Stimulated activated CD4-positive, alpha-beta T cell treated with anti-CD3 and anti-CD28 coated beads, Interleukin-4, amount 100 ng/mL, for 24 hours (primary cell): Measurements from ENCODE around the gene AATF.

Experiments
- DNase-seq: peaks from one replicate; pipeline ENCODE4 v3.0.0-alpha.2; 2020

The AATF gene

GRCh38 chr17:37086948-37087347 is 138.2 kb downstream of the AATF start:
- no peak for DNase-seq

DNA sequence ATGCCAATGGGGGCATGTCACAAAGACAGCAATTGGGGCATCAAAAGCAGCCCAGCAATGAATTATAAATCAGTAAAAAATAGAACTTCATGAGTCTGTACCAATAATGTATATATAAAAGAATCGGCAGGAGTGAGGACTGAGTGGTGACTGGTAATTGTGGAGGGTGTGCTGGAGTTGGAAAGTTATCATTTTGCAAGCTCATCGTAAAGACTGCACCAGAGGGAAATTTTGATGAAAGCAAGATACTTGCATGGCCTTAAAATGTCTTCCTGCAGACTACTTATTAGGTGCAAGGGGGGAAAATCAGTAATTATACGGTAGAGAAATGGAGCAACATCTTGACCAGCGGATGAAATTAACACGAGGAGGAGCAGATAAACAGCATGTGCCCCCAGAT is 138.9 kb downstream of the AATF start:
- DNase-seq, result no peak

DNA sequence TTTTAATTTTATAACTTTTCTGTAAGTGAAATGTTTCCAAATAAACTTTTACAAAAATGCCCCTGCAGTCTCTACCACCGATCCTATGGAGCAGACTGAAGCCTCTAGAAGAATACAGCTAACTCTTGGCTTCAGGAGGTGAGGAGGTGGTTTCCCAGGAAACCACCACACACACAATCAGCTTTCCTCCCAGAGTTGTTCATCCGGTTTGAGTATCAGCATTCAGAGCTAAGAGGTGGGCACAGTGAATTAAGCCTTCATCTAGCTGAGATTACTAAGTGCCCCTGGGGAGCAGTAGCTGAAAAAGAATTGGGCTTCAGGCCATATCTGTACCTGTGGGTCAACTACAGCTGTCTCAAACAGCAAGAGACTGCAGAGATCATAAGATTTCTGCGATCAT is 139.7 kb downstream of the AATF start:
- DNase-seq, result no peak

DNA sequence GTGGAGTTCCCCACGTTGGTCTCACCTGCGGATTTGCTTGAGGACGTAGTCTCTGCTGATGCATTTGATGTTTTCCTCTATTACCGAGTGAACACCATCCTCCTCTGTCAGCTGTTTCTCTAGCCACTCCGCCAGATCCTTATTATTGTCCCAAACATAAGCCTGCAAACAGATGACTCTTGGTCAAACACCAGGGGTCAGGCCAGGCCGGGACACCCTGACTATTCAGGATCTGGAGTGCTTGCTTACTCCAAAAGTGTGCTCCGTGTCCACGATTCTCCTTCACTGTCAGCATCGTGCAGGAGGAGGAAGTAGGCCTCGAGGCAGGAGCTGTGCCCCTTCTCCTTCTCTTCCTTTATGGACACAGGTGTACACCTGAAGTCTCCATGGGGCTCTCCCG is 140.2 kb downstream of the AATF start:
- no peak for DNase-seq

- DNase-seq, result peak; percentile 38
Observed at GRCh38 chr17:37089956-37090355, 141.2 kb downstream of the AATF start.

GRCh38 chr17:37090941-37091340 is 142.2 kb downstream of the AATF start:
- no peak for DNase-seq

- DNase-seq, result no peak
Observed at GRCh38 chr17:37092071-37092470, 143.3 kb downstream of the AATF start.

GRCh38 chr17:37092701-37093100 is 143.9 kb downstream of the AATF start:
- DNase-seq, result no peak

- DNase-seq, result no peak
Observed at GRCh38 chr17:37094391-37094790, 145.6 kb downstream of the AATF start.

DNA sequence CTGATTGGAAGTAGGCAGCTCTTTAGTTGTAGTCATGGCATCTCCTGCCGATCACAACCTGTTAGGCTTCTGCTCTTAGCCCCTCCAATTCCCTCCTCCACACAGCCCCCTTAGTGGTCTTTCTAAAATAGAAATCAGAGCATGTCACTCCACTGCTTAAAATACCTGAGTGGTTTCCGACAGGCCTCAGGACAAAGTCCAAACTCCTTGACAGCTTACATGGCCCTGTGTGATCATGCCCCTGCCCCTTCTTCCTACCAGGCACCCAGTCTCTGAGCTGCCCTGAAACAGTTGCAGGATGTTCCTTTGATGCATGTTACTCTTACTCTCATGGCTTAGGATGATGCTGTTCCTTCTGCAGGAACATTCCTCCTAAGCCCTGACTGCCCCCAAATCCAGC is 147.3 kb downstream of the AATF start:
- no peak for DNase-seq

- DNase-seq, result no peak
Observed at GRCh38 chr17:37097154-37097553, 148.4 kb downstream of the AATF start.

DNA sequence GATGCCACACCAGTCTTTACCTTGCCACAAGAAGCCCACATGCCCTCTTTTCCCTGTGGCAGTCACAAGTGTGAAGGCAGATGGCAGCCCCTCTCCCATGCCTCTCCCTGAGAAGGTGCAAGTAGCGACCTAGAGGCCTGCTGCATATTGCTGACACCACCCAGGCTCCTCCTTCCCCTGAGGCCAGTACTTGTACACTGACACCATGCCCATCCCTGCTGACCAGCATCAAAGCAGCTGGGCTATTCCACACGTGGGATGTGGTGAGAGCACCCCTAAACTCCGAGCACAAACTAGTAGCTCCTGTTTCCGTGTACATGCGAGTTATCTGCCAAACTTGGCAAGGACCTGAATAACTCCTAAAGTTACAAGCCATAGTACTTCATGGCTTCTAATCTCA is 149.4 kb downstream of the AATF start:
- DNase-seq, result no peak

DNA sequence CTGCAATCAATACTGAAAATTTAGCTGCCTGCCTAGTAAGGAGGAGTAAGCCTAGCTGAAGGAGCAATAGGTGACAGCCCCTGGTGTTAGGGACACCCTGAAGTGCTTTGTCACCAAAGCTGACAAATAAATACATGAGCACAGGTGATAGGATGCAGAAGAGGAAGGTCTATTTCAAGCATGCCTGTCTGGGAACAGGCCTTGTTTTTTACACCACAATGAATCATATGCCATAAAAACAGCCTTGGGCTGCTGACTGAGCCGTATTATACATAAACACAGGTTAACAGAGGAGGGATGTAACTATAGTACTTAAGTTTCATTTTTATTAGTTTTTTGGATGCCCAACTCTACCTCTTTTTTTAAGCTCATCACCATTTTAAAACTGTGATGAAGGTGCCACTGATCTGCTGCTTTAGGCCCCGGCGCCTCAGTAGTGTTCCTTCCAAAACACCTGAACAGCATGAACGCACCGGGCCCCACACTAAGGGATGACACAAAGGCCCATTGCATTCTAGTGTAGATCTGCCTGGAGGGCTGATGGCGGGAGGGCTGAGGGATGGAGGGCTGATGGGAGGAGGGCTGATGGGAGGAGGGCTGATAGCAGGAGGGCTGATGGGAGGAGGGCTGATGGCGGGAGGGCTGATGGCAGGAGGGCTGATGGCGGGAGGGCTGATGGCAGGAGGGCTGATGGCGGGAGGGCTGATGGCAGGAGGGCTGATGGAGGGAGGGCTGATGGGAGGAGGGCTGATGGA is 150.3 kb downstream of the AATF start:
- DNase-seq, result no peak

- DNase-seq, result no peak
Observed at GRCh38 chr17:37100231-37100630, 151.5 kb downstream of the AATF start.

GRCh38 chr17:37101306-37101705 is 152.6 kb downstream of the AATF start:
- no peak for DNase-seq

GRCh38 chr17:37103231-37103630 is 154.5 kb downstream of the AATF start:
- DNase-seq, result no peak

GRCh38 chr17:37106049-37106448 is 157.3 kb downstream of the AATF start:
- DNase-seq, result no peak
